ENCODE data around the gene MFAP3L. TPM values are rescaled to one million over a fixed set of nuclear protein-coding genes. Genes with fewer than 3 reads are reported as not detected.

The MFAP3L gene
- total RNA-seq, 4 donors from 2014 or later = 3.2 to 11.3 (median 4.6) TPM

- Histone ChIP-seq H3K4me1 (no peaks in the 10 kb centered on the region), H3K36me3 (no peaks in the 10 kb centered on the region), H3K27ac (no peak overlapping the region), H3K27me3 (no peaks in the 10 kb centered on the region), H3K9me3 (no peaks in the 10 kb centered on the region), H3K4me3 (no peak overlapping the region)
- DNase-seq (no peak), ATAC-seq (no peak)
- in situ Hi-C loops (cut with MboI; ENCODE audit: low sequenced_read_pairs in 4 of 4) (loop anchor here in 3 of 4 donors (25.0 kb wide), 1 partner anchor 425 kb away; the partner anchor contains the start of genes CLCN3 (in 3 of the 3) and NEK1 (in 3 of the 3)), intact Hi-C loops (cut with DNase I; ENCODE audit: low total_unique reads) (no loop called here)
- TF ChIP-seq POLR2A (IDR thresholded peaks at IDR 0.05) = no peak
- TF ChIP-seq, protein P1, sequence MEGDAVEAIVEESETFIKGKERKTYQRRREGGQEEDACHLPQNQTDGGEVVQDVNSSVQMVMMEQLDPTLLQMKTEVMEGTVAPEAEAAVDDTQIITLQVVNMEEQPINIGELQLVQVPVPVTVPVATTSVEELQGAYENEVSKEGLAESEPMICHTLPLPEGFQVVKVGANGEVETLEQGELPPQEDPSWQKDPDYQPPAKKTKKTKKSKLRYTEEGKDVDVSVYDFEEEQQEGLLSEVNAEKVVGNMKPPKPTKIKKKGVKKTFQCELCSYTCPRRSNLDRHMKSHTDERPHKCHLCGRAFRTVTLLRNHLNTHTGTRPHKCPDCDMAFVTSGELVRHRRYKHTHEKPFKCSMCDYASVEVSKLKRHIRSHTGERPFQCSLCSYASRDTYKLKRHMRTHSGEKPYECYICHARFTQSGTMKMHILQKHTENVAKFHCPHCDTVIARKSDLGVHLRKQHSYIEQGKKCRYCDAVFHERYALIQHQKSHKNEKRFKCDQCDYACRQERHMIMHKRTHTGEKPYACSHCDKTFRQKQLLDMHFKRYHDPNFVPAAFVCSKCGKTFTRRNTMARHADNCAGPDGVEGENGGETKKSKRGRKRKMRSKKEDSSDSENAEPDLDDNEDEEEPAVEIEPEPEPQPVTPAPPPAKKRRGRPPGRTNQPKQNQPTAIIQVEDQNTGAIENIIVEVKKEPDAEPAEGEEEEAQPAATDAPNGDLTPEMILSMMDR (IDR thresholded peaks at IDR 0.05 in 4 of 5, conservative IDR thresholded peaks at IDR 0.05 in 1 of 5) = no peak
Measured at GRCh38 chr4:170037481-170037880, 11.3 kb upstream of the MFAP3L start.

DNA sequence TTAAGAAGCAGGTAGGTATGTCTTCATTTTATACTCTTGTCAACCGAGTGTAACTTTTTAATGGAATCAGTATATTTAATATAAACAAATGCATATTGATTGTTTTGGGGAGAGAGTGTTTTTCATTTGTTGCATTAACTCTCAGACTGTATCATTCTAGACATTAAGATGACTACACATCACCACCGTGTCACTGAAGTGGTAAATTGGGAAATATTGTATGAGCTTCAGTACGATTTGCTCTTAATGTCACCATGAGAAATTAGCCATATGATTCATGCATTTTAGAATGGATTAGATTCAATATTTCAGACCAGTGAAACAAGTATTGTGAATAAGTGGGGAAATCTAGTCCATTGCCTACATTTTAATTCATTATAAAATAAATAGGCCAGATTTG, 9.7 kb upstream of the MFAP3L start:
- intact Hi-C loops (cut with DNase I; ENCODE audit: low total_unique reads) (no loop called here), in situ Hi-C loops (cut with MboI; ENCODE audit: low sequenced_read_pairs in 4 of 4) (loop anchor here in 3 of 4 donors (25.0 kb wide), 1 partner anchor 424 kb away; the partner anchor contains the start of genes CLCN3 (in 3 of the 3) and NEK1 (in 3 of the 3))
- Histone ChIP-seq H3K27me3 (no peaks in the 10 kb centered on the region), H3K9me3 (no peaks in the 10 kb centered on the region), H3K36me3 (no peaks in the 10 kb centered on the region), H3K27ac (no peak overlapping the region), H3K4me1 (no peaks in the 10 kb centered on the region), H3K4me3 (no peak overlapping the region)
- no peak for TF ChIP-seq POLR2A (IDR thresholded peaks at IDR 0.05)
- TF ChIP-seq, protein P1 (IDR thresholded peaks at IDR 0.05 in 4 of 5, conservative IDR thresholded peaks at IDR 0.05 in 1 of 5) = no peak
- no peak for ATAC-seq
- DNase-seq = no peak

DNA sequence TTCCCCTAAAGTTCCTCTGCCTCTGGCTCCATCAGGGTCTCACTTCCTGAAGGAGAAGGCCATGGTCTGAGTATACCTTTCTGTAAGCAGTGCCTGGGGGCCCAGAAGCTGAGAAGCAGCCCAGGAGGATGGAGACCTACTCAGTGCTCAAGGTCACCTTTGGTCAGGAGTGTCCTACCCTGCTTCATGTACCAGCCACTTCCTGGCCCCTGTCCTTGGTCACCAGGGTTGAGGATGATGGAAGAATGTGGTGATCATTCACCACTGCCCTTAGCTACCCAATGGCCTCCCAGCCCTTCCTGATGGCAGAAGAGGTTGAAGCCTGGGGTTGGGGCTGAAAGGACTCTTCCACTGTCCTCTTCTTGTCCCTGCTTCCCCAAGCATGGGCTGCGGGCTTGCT, 9.0 kb upstream of the MFAP3L start:
- no peaks in the 10 kb centered on the region for H3K9me3 ChIP-seq
- no peak overlapping the region for H3K27ac ChIP-seq
- ATAC-seq = no peak
- no peak overlapping the region for H3K4me3 ChIP-seq
- in situ Hi-C loops (cut with MboI; ENCODE audit: low sequenced_read_pairs in 4 of 4) (loop anchor here in 3 of 4 donors (25.0 kb wide), 1 partner anchor 423 kb away; the partner anchor contains the start of genes CLCN3 (in 3 of the 3) and NEK1 (in 3 of the 3)), intact Hi-C loops (cut with DNase I; ENCODE audit: low total_unique reads) (no loop called here)
- no peak for TF ChIP-seq POLR2A (IDR thresholded peaks at IDR 0.05)
- TF ChIP-seq, protein P1 (IDR thresholded peaks at IDR 0.05 in 4 of 5, conservative IDR thresholded peaks at IDR 0.05 in 1 of 5) = no peak
- no peaks in the 10 kb centered on the region for H3K36me3 ChIP-seq
- H3K4me1 ChIP-seq = no peaks in the 10 kb centered on the region
- no peaks in the 10 kb centered on the region for H3K27me3 ChIP-seq
- no peak for DNase-seq

GRCh38 chr4:170033999-170034398, 7.8 kb upstream of the MFAP3L start:
- H3K36me3 ChIP-seq = no peaks in the 10 kb centered on the region
- TF ChIP-seq POLR2A (IDR thresholded peaks at IDR 0.05) = no peak
- TF ChIP-seq, protein P1 (IDR thresholded peaks at IDR 0.05 in 4 of 5, conservative IDR thresholded peaks at IDR 0.05 in 1 of 5) = no peak
- H3K4me1 ChIP-seq = no peaks in the 10 kb centered on the region
- H3K27me3 ChIP-seq = no peaks in the 10 kb centered on the region
- H3K4me3 ChIP-seq = no peak overlapping the region
- H3K27ac ChIP-seq = no peak overlapping the region
- no peak for DNase-seq
- no peaks in the 10 kb centered on the region for H3K9me3 ChIP-seq
- intact Hi-C loops (cut with DNase I; ENCODE audit: low total_unique reads) (no loop called here), in situ Hi-C loops (cut with MboI; ENCODE audit: low sequenced_read_pairs in 4 of 4) (loop anchor here in 3 of 4 donors (25.0 kb wide), 1 partner anchor 422 kb away; the partner anchor contains the start of genes CLCN3 (in 3 of the 3) and NEK1 (in 3 of the 3))
- no peak for ATAC-seq

Measured in gastrocnemius medialis (tissue), 4 donors.